Upper lobe of left lung (tissue), 4 donors: ENCODE data around the gene DCPS.

Source experiments
- EP300 ChIP-seq, 4 donors: sonication (generic); formaldehyde crosslinking; IDR thresholded peaks; one replicate each; pipeline ENCODE4 v1.5.1; 2017; ENCODE audit warnings: antibody characterized with exemption in 4 of 4, control low read depth in 2 of 4
- POLR2A ChIP-seq, 4 donors: fragments of 450-650 bp; IDR thresholded peaks; one replicate each; pipeline ENCODE4 v1.5.1; 2016 to 2017; ENCODE audit warnings: antibody characterized with exemption in 4 of 4, mild to moderate bottlenecking in 2 of 4
- TF ChIP-seq, protein P1 (sequence below), 6 experiments: fragments of 450-650 bp in 4 of 6; fragments of 200-600 bp in 2 of 6; sonication (generic) in 2 of 6; IDR thresholded peaks; one replicate each; pipeline ENCODE4 v1.5.1; 2016 to 2019; ENCODE audit warnings: antibody characterized with exemption in 6 of 6

GRCh38 chr11:126293726-126294125, 10.1 kb upstream of the DCPS start:
- TF ChIP-seq, protein P1, sequence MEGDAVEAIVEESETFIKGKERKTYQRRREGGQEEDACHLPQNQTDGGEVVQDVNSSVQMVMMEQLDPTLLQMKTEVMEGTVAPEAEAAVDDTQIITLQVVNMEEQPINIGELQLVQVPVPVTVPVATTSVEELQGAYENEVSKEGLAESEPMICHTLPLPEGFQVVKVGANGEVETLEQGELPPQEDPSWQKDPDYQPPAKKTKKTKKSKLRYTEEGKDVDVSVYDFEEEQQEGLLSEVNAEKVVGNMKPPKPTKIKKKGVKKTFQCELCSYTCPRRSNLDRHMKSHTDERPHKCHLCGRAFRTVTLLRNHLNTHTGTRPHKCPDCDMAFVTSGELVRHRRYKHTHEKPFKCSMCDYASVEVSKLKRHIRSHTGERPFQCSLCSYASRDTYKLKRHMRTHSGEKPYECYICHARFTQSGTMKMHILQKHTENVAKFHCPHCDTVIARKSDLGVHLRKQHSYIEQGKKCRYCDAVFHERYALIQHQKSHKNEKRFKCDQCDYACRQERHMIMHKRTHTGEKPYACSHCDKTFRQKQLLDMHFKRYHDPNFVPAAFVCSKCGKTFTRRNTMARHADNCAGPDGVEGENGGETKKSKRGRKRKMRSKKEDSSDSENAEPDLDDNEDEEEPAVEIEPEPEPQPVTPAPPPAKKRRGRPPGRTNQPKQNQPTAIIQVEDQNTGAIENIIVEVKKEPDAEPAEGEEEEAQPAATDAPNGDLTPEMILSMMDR (IDR thresholded peaks at IDR 0.05): no peak
- TF ChIP-seq POLR2A (IDR thresholded peaks at IDR 0.05) (no peak), EP300 (IDR thresholded peaks at IDR 0.05) (no peak)
